SK-N-SH treated with all-trans-retinoic acid at 6 μM for 48 hours (cell line): ENCODE measurements around the gene CLPSL1.

ENCODE experiments used
- ATAC-seq: fragments of 200-7000 bp; cut with Tn5 transposase; 3 replicates; pipeline ENCODE4 v1.9.1; 2020; ENCODE audit warnings: mild to moderate bottlenecking, moderate library complexity
- ARNTL ChIP-seq: fragments of 450-650 bp; formaldehyde crosslinking; IDR thresholded peaks from 2 replicates; pipeline ENCODE4 v1.5.0; 2020; ENCODE audit warnings: low read depth, mild to moderate bottlenecking, moderate library complexity, borderline replicate concordance
- BACH2 ChIP-seq: fragments of 250-450 bp; sonication (Bioruptor Pico); IDR thresholded peaks from 2 replicates; pipeline ENCODE4 v1.9.0; 2021; ENCODE audit warnings: mild to moderate bottlenecking, borderline replicate concordance
- CREB5 ChIP-seq: fragments of 250-450 bp; sonication (Bioruptor Pico); IDR thresholded peaks from 2 replicates; pipeline ENCODE4 v1.5.1; 2020; ENCODE audit warnings: low read depth, mild to moderate bottlenecking, moderate library complexity
- CSDC2 ChIP-seq: fragments of 250-450 bp; sonication (Bioruptor Pico); IDR thresholded peaks from 2 replicates; pipeline ENCODE4 v1.5.0; 2020; ENCODE audit warnings: mild to moderate bottlenecking, moderate library complexity
- CSRNP3 ChIP-seq: fragments of 250-450 bp; sonication (Bioruptor Pico); IDR thresholded peaks from 2 replicates; pipeline ENCODE4 v1.5.1; 2021; ENCODE audit warnings: mild to moderate bottlenecking, moderate library complexity
- ESRRG ChIP-seq: fragments of 250-450 bp; sonication (Bioruptor Pico); IDR thresholded peaks from 2 replicates; pipeline ENCODE4 v1.6.1; 2021; ENCODE audit warnings: mild to moderate bottlenecking
- GLIS3 ChIP-seq: fragments of 250-450 bp; sonication (Bioruptor Pico); IDR thresholded peaks from 2 replicates; pipeline ENCODE4 v1.5.0; 2020; ENCODE audit warnings: mild to moderate bottlenecking, moderate library complexity
- OSR1 ChIP-seq: fragments of 250-450 bp; sonication (Bioruptor Pico); IDR thresholded peaks from 2 replicates; pipeline ENCODE4 v1.8.0; 2022; ENCODE audit warnings: moderate library complexity, mild to moderate bottlenecking, inconsistent platforms
- PATZ1 ChIP-seq: fragments of 250-450 bp; sonication (Bioruptor Pico); IDR thresholded peaks from 2 replicates; pipeline ENCODE4 v1.8.0; 2020; ENCODE audit warnings: mild to moderate bottlenecking, moderate library complexity, borderline replicate concordance
- SNAI2 ChIP-seq: fragments of 250-450 bp; sonication (Bioruptor Pico); IDR thresholded peaks from 2 replicates; pipeline ENCODE4 v1.5.0; 2020; ENCODE audit warnings: mild to moderate bottlenecking, moderate library complexity
- TCF4 ChIP-seq: fragments of 250-450 bp; sonication (Bioruptor Pico); IDR thresholded peaks from 2 replicates; pipeline ENCODE4 v1.8.0; 2021; ENCODE audit warnings: mild to moderate bottlenecking, moderate library complexity, borderline replicate concordance
- TOX ChIP-seq: fragments of 250-450 bp; sonication (Bioruptor Pico); IDR thresholded peaks from 2 replicates; pipeline ENCODE4 v1.8.0; 2021; ENCODE audit warnings: mild to moderate bottlenecking, moderate library complexity, borderline replicate concordance
- TSHZ2 ChIP-seq: fragments of 250-450 bp; sonication (Bioruptor Pico); IDR thresholded peaks from 2 replicates; pipeline ENCODE4 v1.5.0; 2020; ENCODE audit warnings: mild to moderate bottlenecking, moderate library complexity
- ZC3H10 ChIP-seq: fragments of 250-450 bp; sonication (Bioruptor Pico); IDR thresholded peaks from 2 replicates; pipeline ENCODE4 v1.5.1; 2021; ENCODE audit warnings: mild to moderate bottlenecking, moderate library complexity
- ZFP3 ChIP-seq: fragments of 250-450 bp; sonication (Bioruptor Pico); IDR thresholded peaks from 2 replicates; pipeline ENCODE4 v1.5.0; 2020; ENCODE audit warnings: mild to moderate bottlenecking, moderate library complexity
- ZFP30 ChIP-seq: fragments of 450-650 bp; formaldehyde crosslinking; IDR thresholded peaks from 2 replicates; pipeline ENCODE4 v1.5.0; 2022; ENCODE audit warnings: mild to moderate bottlenecking, moderate library complexity
- ZNF70 ChIP-seq: fragments of 450-650 bp; formaldehyde crosslinking; IDR thresholded peaks from 2 replicates; pipeline ENCODE4 v1.5.0; 2020; ENCODE audit warnings: mild to moderate bottlenecking, moderate library complexity
- ZNF8 ChIP-seq: fragments of 450-650 bp; formaldehyde crosslinking; IDR thresholded peaks from 2 replicates; pipeline ENCODE4 v1.5.0; 2020; ENCODE audit warnings: mild to moderate bottlenecking, moderate library complexity

Gene CLPSL1

GRCh38 chr6:35808688-35809087 lies 27.9 kb downstream of the CLPSL1 start:
- no peak for TF ChIP-seq ESRRG (CRISPR knock-in tag)
- ATAC-seq = no peak

GRCh38 chr6:35809809-35810208 lies 29.0 kb downstream of the CLPSL1 start:
- no peak for ATAC-seq
- TF ChIP-seq ESRRG (CRISPR knock-in tag) (no peak), ZNF70 (CRISPR knock-in tag) (no peak), ZFP3 (no peak), OSR1 (no peak), ZFP30 (CRISPR knock-in tag) (no peak), TOX (CRISPR knock-in tag) (no peak), ZNF8 (CRISPR knock-in tag) (no peak), CREB5 (no peak), TCF4 (no peak), CSRNP3 (CRISPR knock-in tag) (no peak), GLIS3 (CRISPR knock-in tag) (no peak), ARNTL (CRISPR knock-in tag) (no peak), CSDC2 (no peak)

DNA sequence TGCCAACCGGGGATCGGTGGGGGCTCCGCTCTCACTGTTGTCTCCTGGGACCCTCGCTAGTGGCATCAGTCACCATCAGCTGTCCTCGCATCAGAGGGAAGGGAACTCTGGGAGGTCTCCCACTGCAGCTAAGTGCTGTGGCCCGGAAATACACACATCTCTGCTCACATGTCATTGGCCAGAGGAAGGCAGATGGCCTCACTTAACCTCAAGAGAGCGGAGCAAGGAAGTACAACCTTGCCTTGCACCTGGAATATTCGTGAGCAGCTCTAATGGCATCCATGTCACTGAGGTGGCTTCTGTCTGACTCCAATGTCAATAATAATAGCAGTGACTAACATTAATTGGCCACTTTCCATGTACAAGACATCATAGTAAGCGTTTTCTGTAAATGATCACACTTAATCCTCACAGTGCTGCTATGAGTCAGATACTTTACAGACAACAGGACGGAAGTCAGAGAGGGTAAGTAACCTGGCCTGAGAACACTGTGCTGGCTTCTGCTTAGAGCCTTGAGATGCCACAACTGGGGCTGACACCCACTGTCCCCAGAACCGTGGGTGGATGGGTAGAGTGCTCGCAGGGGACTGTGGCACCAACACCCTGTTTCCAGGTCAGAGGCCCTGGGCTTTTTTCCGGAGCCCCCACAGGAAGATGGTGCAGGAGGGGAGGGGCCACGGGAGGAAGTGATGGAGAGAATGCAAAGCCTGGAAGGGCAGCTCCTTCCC lies 30.3 kb downstream of the CLPSL1 start:
- ATAC-seq = peak; percentile 85
- no peak for TF ChIP-seq ZC3H10 (CRISPR knock-in tag)
- TF ChIP-seq, all 23 proteins: peak for 0

- ATAC-seq = peak; percentile 35; the same call in 2 of the 3 replicates
- TF ChIP-seq ARNTL (CRISPR knock-in tag) = no peak
- TF ChIP-seq BACH2 (CRISPR knock-in tag) = no peak
- TF ChIP-seq CSRNP3 (CRISPR knock-in tag) = no peak
- TF ChIP-seq SNAI2 (CRISPR knock-in tag) = no peak
- no peak for TF ChIP-seq ZNF70 (CRISPR knock-in tag)
- TF ChIP-seq TCF4 = no peak
- TF ChIP-seq GLIS3 (CRISPR knock-in tag) = no peak
- no peak for TF ChIP-seq CSDC2
- TF ChIP-seq CREB5 = no peak
- no peak for TF ChIP-seq PATZ1
- TF ChIP-seq TSHZ2 (CRISPR knock-in tag) = no peak
- no peak for TF ChIP-seq ZFP30 (CRISPR knock-in tag)
- TF ChIP-seq, all 23 proteins: peak for 0
Measured at GRCh38 chr6:35811699-35811995, 30.8 kb downstream of the CLPSL1 start.
